Occipital lobe (tissue), 2 donors: Measurements from ENCODE around the gene PTN. TPM values are rescaled to one million over a fixed set of nuclear protein-coding genes. Genes with fewer than 3 reads are reported as not detected.
"Not testable (repeated sequence)": the region's sequence is repeated elsewhere in the genome, so short reads cannot be mapped to it uniquely, and the experiment has no call there.

Source experiments
- DNase-seq: peaks from one replicate; lab custom pipeline; 2025; lab: John Stamatoyannopoulos, UW
- total RNA-seq: library from RNA; depleted of rRNA; stranded (reverse); fragments of >200 nt; gene quantifications from one replicate; pipeline ENCODE4 v1.2.3, GENCODE V29; 2014

PTN gene
- total RNA-seq, 1 donor from 2014 or later, result 182 TPM

DNA sequence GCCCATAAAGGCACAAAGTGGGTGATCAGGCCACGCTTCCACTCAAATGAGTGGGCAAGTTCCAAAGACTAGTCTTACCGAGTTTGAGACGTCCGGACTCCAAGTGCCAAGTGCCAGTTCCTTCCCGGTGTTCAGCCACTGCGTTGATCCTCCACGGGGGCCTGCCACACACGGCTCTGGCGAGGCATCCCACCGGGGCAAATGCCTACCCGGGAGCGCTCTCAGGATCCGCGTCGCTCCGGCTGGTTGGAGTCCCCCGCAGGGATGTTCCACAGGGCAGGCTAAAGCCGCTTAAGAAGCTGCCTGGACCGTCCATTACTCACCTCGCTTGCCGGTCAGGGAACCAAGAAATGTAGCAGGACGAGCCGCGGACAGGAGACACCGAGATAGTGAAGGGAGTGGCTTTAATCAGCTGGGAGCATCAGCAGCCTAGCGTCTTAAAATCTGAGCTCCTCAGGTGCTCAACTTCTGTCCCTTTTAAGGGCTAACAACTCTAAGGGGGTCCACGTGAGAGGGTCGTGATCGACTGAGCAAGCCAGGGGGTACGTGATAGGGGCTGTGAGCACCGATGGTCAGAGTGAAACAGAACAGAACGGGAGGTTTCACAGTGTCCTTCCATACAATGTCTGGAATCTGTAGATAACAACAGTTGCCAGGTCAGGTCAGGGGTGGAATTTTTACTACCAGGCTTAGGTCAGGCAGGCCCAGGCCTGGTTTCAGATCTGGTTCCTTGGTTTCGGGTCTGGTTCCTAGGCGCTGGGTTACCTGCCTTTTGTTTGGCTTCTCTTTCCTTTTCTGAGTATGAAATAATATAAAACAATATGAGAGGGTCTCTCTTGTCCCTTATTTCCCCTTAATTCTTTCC, 75.3 kb downstream of the PTN start:
- not testable (repeated sequence) for DNase-seq

- DNase-seq, result no peak
Measured at GRCh38 chr7:137266764-137267163, 76.8 kb downstream of the PTN start.

DNA sequence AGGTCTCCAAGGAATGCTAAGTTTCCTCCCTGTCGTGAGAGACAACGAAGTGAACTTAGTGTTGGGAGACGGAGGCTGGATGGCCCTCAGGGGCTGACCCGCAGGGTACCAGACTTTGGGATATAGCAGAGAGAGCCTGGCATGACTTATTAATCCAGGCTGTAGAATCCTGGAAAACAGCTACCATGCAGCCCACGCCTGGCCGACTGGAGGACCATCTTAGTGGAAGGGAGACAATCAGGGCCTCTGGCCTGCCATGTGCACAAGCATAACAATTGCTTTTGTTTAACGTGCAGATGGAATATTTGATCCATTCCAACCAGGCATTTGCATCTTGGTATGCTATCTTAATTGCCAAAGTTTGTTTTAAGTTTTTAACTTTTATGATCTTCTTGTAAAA, 78.1 kb downstream of the PTN start:
- DNase-seq, result not testable (repeated sequence)

DNA sequence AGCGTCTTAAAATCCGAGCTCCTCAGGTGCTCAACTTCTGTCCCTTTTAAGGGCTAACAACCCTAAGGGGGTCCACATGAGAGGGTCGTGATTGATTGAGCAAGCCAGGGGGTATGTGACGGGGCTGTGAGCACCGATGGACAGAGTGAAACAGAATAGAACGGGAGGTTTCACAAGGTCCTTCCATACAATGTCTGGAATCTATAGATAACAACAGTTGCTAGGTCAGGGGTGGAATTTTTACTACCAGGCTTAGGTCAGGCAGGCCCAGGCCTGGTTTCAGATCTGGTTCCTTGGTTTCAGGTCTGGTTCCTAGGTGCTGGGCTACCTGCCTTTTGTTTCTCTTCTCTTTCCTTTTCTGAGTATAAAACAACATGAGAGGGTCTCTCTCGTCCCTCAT, 80.9 kb downstream of the PTN start:
- no peak for DNase-seq

GRCh38 chr7:137258552-137258951, 85.0 kb downstream of the PTN start:
- no peak for DNase-seq

DNA sequence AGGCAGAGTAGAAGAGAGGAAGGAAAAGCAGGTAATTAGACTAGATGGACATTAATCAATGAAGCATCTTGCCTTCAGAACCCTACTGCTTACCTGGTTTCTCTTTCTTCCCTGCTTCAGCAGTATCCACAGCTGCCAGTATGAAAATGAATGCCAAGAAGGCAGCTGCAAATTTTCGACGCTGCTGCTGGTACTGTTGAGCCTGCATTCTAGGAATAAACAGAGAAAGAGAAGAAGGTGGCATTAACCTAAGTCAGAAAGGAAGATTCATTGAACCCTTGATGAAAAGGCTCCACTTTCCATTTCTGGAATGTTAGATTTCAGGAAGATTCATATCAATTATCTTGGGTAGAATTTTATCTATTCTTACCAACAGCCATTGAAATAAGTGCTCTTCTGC, 88.8 kb downstream of the PTN start:
- no peak for DNase-seq

DNA sequence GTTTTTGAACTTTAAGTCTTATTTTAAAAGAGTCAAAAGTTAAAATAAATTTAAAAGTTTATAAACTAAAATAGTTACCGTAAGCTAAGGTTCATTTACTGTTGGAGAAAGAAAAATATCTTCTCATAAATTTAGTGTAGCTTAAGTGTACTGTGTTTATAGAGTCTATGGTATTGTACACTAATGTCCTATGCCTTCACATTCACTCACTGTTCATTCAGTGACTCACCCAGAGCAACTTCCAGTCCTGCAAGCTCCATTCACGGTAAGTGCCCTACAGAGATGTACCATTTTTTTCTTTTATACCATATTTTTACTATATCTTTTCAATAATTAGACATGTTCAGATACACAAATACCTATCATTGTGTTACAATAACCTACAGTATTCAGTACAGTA, 97.6 kb downstream of the PTN start:
- no peak for DNase-seq

DNA sequence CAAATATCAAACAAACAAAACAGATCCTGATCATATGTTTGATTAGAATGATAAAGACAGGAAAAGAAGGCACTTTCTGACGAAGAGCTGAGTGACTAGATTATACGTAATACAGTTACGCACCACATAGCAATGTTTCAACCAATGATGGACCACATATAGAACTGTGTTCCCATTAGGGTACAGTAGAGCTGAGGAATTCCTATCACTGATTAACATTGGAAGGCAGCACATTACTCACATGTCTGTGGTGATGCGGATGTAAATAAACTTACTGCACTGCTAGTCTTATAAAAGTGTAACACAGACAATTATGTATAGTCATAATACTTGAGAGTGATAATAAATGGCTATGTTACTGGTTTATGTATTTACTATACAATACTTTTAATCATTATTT, 98.3 kb downstream of the PTN start:
- DNase-seq, result no peak

DNA sequence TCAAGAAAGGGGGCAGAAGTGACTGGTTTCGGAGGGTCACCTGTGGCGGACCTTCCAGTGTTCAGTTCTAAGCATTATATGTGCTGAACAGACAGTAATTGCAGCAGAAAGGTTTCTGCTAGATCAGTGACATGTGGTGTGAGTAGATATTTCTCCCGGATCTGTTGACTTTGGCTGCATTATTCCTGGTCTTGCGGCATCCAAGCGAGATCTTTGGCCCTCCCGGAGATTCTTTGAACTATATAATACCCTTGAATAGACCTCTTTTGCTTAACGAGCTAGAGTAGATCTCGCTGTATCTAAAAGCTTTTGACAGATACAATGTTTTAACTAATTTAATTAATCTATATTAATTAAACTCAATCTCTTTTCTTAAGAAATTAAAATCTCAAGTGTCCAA, 99.8 kb downstream of the PTN start:
- no peak for DNase-seq

DNA sequence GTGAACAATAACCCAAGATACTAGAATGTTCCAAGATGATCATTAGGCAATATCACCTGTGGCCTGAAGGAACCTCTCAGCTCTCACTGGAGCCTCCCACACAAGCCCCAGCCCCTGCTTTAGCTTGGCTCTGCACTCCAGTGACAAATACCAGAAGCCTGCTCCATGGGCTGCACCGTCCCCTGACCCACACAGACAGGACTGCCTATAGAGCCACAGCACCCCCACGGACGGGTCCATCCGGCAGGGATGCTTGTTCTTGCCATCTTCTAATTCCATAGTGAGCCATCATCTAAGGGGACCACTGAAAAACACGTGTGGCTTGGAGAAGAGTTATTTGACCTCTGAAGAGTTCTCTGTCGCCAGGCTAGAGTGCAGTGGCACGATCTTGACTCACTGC, 100.9 kb downstream of the PTN start:
- DNase-seq, result no peak

DNA sequence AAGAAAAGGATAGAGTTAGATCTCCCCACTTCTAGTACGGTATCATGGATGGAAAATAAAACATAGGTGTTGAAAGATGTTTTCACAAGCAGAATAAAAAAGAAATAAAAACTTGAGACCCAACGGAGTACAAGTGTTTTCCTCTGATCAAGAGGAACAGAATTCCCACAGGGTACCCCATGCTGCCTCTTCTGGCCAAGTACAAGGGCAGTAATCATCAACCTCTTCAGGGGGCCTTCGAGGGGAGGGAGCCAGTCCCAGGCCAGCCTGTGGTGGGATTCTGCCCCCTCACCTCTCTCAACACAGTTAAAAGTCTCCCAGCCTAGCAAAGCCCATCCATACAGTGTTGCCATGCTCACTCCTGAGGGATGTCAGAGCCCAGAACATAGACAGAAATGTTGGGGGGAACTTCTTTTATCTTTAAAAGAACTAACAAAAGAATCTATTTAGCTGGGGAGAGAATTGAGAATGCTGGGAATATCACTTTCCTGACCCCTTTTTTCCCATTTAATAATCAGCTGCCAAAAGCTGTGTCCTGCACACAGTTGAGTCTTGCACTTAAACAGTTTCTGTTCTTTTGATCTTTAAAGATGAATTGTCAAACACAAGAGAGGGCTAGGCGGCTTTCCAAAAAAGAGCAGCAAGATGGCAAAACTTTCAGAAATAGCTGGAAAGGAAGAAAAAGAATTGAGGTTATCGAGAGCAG, 101.7 kb downstream of the PTN start:
- DNase-seq, result no peak

GRCh38 chr7:137239186-137239585, 104.3 kb downstream of the PTN start:
- not testable (repeated sequence) for DNase-seq

DNA sequence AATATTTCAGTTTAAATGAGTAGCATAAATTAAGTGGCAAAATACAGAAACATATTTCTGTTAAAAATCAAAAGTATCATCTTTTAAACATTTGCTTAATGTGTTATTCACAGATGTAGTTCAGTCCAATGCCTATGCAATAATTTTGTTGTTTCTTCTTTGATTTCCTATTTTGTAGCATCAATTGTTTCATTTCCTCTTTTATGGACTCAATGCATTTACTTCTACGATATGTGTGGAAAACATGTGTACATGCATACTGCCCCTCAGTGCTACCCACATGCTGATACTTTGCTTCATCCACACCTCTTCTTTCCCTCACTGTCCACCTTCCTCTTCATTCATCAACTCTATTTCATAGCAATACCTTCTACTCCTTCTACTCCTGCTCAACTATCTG, 108.1 kb downstream of the PTN start:
- no peak for DNase-seq

- DNase-seq, result no peak
Measured at GRCh38 chr7:137231167-137231566, 112.4 kb downstream of the PTN start.

DNA sequence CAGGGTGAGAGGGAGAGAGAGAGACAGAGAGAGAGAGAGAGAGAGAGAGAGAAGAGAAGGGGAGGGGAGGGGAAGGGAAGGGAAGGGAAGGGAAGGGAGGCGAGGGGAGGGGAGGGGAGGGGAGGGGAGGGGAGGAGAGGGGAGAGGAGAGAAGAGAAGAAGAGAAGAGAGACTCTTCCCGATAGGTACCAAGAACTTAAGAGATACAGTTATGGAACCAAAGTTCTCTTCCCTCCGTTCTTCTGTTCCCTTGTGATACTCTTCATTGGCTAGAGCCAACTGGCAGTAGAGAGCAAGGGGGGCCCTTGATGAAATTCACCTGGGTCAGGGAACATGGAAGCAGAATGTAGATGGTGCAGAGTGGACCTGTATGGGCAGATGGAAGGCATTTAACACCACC, 122.1 kb downstream of the PTN start:
- no peak for DNase-seq

DNA sequence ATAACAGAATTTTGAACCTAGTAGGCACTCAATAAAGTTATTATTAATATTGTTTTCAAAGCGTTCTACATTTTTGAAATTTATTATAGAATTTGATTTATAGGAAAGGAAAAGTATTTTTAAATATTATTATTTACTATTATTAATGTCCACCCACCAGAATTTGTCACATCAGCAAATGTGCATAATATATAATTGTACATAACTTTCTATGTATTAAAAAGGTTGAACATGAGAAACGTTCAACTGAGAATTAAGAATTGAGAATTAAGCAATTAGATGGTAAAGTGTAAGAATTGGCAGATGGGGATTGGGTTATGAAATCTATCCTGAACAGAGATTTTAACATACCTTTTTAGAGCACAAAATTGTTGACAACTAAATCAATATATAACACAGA, 129.8 kb downstream of the PTN start:
- DNase-seq, result no peak

- no peak for DNase-seq
Measured at GRCh38 chr7:137209151-137209817, 134.2 kb downstream of the PTN start.

DNA sequence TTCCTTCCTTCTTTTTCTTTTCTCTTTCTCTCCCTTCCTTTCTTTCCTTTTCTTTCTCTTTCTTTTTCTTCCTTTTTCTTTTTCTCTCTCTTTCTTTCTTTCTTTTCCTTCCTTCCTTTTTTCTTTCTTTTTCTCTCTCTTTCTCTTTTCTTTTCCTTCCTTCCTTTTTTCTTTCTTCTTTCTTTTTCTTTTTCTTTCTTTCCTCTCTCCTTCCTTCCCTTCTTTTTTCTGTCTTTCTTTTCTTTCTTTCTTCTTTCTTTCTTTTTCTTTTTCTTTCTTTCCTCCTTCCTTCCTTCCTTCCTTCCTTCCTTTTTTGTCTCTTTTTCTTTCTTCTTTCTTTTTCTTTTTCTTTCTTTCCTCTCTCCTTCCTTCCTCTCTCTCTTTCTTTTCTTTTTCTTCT, 136.8 kb downstream of the PTN start:
- no peak for DNase-seq

- no peak for DNase-seq
Measured at GRCh38 chr7:137204246-137204645, 139.3 kb downstream of the PTN start.

DNA sequence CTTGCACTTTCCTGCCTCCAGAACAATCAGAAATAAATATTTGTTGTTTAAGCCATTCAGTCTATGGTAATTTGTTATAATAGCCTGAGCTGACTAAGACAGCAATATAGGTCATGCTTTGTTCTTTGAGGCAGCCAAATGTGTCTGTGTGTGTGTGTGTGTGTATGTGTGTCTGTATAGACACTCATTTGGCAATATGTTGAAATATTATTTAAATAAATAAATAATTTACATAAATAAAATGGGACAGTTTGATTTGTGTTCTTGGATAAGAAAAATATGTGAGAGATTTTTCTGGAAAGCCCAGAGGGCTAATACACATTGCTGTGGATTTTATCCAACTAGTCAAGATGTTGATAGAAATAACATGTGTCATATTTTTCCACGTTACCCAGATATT, 140.2 kb downstream of the PTN start:
- DNase-seq, result no peak

- DNase-seq, result no peak
Measured at GRCh38 chr7:137196648-137197047, 146.9 kb downstream of the PTN start.

GRCh38 chr7:137195996-137196395, 147.5 kb downstream of the PTN start:
- DNase-seq, result no peak
